HG02642 (cell line): ENCODE data around the gene CHCHD4.

Source experiments
- ATAC-seq: cut with Tn5 transposase; IDR thresholded peaks from one replicate; pipeline ENCODE4 v1.9.1; 2021; ENCODE audit warnings: mild to moderate bottlenecking; ENCODE audit not compliant: unreplicated experiment, poor library complexity

The CHCHD4 gene

GRCh38 chr3:14150491-14151230, 26.0 kb upstream of the CHCHD4 start:
- no peak for ATAC-seq

- ATAC-seq, result no peak
Measured at GRCh38 chr3:14150078-14150477, 25.4 kb upstream of the CHCHD4 start.

- ATAC-seq, result no peak
Measured at GRCh38 chr3:14148041-14148985, 23.6 kb upstream of the CHCHD4 start.

GRCh38 chr3:14147617-14148016, 22.9 kb upstream of the CHCHD4 start:
- ATAC-seq, result no peak

GRCh38 chr3:14147066-14147435, 22.4 kb upstream of the CHCHD4 start:
- ATAC-seq, result no peak

- no peak for ATAC-seq
Measured at GRCh38 chr3:14146381-14147065, 21.9 kb upstream of the CHCHD4 start.

GRCh38 chr3:14145670-14146380, 21.2 kb upstream of the CHCHD4 start:
- no peak for ATAC-seq

GRCh38 chr3:14145236-14145635, 20.6 kb upstream of the CHCHD4 start:
- ATAC-seq, result no peak

GRCh38 chr3:14144423-14145075, 19.9 kb upstream of the CHCHD4 start:
- peak; percentile 88 for ATAC-seq

- ATAC-seq, result no peak
Measured at GRCh38 chr3:14143271-14144225, 18.9 kb upstream of the CHCHD4 start.

- ATAC-seq, result no peak
Measured at GRCh38 chr3:14142567-14143270, 18.0 kb upstream of the CHCHD4 start.

- no peak for ATAC-seq
Measured at GRCh38 chr3:14141602-14142341, 17.1 kb upstream of the CHCHD4 start.

- ATAC-seq, result no peak
Measured at GRCh38 chr3:14141144-14141543, 16.5 kb upstream of the CHCHD4 start.

GRCh38 chr3:14140668-14141067, 16.0 kb upstream of the CHCHD4 start:
- no peak for ATAC-seq

GRCh38 chr3:14139771-14140170, 15.1 kb upstream of the CHCHD4 start:
- no peak for ATAC-seq

- ATAC-seq, result no peak
Measured at GRCh38 chr3:14138878-14139655, 14.4 kb upstream of the CHCHD4 start.
